ENCODE data around the gene LPP. TPM values are rescaled to one million over a fixed set of nuclear protein-coding genes. Genes with fewer than 3 reads are reported as not detected.

Gene LPP
- total and polyA plus RNA-seq, 9 of the 15 experiments (the other 6 are each of a cell fraction or from before 2014, with no cell fraction given): 0.07 to 0.18 TPM; not detected in 7

DNA sequence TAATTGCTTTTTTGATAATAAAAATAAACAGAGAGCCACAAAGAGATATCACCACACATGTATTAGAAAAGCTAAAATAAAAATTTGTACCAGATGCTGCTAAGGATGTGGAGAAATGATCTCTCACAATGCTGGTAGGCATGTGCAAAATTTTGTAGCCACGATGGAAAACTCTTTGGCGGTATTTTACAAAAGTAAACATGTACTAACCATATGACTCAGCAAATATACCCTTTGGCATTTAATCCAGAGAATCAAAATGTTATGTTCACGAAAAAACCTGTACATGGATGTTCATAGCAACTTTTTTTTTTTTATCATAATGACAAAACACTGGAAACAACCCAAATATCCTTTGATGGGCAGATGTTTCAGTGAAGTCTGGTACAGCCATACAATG, 261.2 kb downstream of the LPP start (continued):
- no peak for TF ChIP-seq ELF1 (tag; IDR thresholded peaks at IDR 0.05)
- TF ChIP-seq NCOA4 (IDR thresholded peaks at IDR 0.05; ENCODE audit: partially characterized antibody): no peak

DNA sequence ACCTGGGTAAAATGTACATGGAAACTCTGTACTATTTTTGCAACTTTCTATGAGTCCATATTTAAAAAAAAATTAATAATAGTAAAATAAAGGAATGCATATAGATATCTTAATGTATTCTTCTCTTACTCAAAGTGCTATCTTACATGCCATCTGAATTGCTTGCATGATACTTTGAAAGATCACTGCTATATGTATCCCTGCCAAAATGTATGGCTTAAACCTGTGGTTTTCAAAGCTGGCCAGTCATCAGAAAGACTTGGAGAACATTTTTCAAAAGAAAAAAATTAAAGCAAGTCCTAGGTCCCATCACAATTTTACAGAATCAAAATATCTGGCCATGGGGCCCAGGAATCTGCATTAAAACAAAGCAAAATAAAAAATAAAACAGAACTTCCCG, 262.1 kb downstream of the LPP start:
- no peak for ATAC-seq
- in situ Hi-C loops (cut with MboI) (no loop called here), intact Hi-C loops (cut with micrococcal nuclease) (no loop called here)
- no peak for DNase-seq (ENCODE audit: extremely low read depth in 1 of 4, low spot score in 3 of 4)
- Histone ChIP-seq H3K79me2 (ENCODE audit: control insufficient read depth, insufficient read depth, low read length) (no peaks in the 10 kb centered on the region), H3K9me1 (ENCODE audit: control insufficient read depth, insufficient read depth, low read length) (no peaks in the 10 kb centered on the region), H3K9me3 (replicated peaks; ENCODE audit: control insufficient read depth, insufficient read depth, low read depth, low read length) (no peaks in the 10 kb centered on the region; the same call in 1 of the 2 replicates), H3K4me1 (replicated peaks in 1 of 2; ENCODE audit: control insufficient read depth in 2 of 2, insufficient read depth in 2 of 2, low read length in 2 of 2) (no peaks in the 10 kb centered on the region), H3K4me3 (no peak overlapping the region), H3K27ac (ENCODE audit: extremely low read depth, low read depth, low read length) (no peak overlapping the region), H3K9ac (ENCODE audit: insufficient read depth in 1 of 2, low read depth in 2 of 2, low read length in 2 of 2) (no peak overlapping the region), H3K36me3 (ENCODE audit: control insufficient read depth, insufficient read depth, low read length) (no peaks in the 10 kb centered on the region), H4K20me1 (replicated peaks; ENCODE audit: control insufficient read depth, insufficient read depth, low read length) (no peaks in the 10 kb centered on the region), H2AFZ (ENCODE audit: low read depth, low read length) (no peak overlapping the region), H3K27me3 (ENCODE audit: control insufficient read depth in 2 of 2, insufficient read depth in 2 of 2, low read length in 2 of 2) (no peaks in the 10 kb centered on the region), H3K4me2 (ENCODE audit: insufficient read depth, low read length) (no peak overlapping the region)
- FAIRE-seq: no peak
- BruUV-seq (replicated peaks): no TSS peak
- CTCF ChIA-PET (ENCODE audit: low intra/inter-chr PET ratio): no interaction called here
- WGBS (ENCODE audit: insufficient coverage, low coverage, missing lambda C conversion rate): 0% methylated on average over 1 of the region's 1 CpG
- POLR2A ChIA-PET: no interaction called here
- TF ChIP-seq, protein P1, sequence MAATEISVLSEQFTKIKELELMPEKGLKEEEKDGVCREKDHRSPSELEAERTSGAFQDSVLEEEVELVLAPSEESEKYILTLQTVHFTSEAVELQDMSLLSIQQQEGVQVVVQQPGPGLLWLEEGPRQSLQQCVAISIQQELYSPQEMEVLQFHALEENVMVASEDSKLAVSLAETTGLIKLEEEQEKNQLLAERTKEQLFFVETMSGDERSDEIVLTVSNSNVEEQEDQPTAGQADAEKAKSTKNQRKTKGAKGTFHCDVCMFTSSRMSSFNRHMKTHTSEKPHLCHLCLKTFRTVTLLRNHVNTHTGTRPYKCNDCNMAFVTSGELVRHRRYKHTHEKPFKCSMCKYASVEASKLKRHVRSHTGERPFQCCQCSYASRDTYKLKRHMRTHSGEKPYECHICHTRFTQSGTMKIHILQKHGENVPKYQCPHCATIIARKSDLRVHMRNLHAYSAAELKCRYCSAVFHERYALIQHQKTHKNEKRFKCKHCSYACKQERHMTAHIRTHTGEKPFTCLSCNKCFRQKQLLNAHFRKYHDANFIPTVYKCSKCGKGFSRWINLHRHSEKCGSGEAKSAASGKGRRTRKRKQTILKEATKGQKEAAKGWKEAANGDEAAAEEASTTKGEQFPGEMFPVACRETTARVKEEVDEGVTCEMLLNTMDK (IDR thresholded peaks at IDR 0.05; ENCODE audit: borderline replicate concordance, insufficient read depth, low read depth, low read length, poor library complexity, severe bottlenecking): no peak
- TF ChIP-seq ZNF324 (CRISPR knock-in tag; IDR thresholded peaks at IDR 0.05) (no peak), FUS (optimal IDR thresholded peaks at IDR 0.05; ENCODE audit: low read depth, low read length) (no peak), NR2C1 (IDR thresholded peaks at IDR 0.05) (no peak), NR2C1 (tag; IDR thresholded peaks at IDR 0.05) (no peak), SIN3B (IDR thresholded peaks at IDR 0.05; ENCODE audit: low read depth) (no peak), ZNF143 (CRISPR knock-in tag; IDR thresholded peaks at IDR 0.05) (no peak), IFI16 (CRISPR knock-in tag; IDR thresholded peaks at IDR 0.05) (no peak)
- TF ChIP-seq, protein P2, sequence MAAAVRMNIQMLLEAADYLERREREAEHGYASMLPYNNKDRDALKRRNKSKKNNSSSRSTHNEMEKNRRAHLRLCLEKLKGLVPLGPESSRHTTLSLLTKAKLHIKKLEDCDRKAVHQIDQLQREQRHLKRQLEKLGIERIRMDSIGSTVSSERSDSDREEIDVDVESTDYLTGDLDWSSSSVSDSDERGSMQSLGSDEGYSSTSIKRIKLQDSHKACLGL (CRISPR knock-in tag; IDR thresholded peaks at IDR 0.05; ENCODE audit: borderline replicate concordance, poor library complexity, severe bottlenecking): no peak
- TF ChIP-seq, protein P3, sequence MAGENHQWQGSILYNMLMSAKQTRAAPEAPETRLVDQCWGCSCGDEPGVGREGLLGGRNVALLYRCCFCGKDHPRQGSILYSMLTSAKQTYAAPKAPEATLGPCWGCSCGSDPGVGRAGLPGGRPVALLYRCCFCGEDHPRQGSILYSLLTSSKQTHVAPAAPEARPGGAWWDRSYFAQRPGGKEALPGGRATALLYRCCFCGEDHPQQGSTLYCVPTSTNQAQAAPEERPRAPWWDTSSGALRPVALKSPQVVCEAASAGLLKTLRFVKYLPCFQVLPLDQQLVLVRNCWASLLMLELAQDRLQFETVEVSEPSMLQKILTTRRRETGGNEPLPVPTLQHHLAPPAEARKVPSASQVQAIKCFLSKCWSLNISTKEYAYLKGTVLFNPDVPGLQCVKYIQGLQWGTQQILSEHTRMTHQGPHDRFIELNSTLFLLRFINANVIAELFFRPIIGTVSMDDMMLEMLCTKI (IDR thresholded peaks at IDR 0.05; ENCODE audit: partially characterized antibody): no peak
- TF ChIP-seq, protein P4, sequence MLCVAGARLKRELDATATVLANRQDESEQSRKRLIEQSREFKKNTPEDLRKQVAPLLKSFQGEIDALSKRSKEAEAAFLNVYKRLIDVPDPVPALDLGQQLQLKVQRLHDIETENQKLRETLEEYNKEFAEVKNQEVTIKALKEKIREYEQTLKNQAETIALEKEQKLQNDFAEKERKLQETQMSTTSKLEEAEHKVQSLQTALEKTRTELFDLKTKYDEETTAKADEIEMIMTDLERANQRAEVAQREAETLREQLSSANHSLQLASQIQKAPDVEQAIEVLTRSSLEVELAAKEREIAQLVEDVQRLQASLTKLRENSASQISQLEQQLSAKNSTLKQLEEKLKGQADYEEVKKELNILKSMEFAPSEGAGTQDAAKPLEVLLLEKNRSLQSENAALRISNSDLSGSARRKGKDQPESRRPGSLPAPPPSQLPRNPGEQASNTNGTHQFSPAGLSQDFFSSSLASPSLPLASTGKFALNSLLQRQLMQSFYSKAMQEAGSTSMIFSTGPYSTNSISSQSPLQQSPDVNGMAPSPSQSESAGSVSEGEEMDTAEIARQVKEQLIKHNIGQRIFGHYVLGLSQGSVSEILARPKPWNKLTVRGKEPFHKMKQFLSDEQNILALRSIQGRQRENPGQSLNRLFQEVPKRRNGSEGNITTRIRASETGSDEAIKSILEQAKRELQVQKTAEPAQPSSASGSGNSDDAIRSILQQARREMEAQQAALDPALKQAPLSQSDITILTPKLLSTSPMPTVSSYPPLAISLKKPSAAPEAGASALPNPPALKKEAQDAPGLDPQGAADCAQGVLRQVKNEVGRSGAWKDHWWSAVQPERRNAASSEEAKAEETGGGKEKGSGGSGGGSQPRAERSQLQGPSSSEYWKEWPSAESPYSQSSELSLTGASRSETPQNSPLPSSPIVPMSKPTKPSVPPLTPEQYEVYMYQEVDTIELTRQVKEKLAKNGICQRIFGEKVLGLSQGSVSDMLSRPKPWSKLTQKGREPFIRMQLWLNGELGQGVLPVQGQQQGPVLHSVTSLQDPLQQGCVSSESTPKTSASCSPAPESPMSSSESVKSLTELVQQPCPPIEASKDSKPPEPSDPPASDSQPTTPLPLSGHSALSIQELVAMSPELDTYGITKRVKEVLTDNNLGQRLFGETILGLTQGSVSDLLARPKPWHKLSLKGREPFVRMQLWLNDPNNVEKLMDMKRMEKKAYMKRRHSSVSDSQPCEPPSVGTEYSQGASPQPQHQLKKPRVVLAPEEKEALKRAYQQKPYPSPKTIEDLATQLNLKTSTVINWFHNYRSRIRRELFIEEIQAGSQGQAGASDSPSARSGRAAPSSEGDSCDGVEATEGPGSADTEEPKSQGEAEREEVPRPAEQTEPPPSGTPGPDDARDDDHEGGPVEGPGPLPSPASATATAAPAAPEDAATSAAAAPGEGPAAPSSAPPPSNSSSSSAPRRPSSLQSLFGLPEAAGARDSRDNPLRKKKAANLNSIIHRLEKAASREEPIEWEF (CRISPR knock-in tag; IDR thresholded peaks at IDR 0.05): no peak

All from K562 (cell line).